ENCODE data around the gene TYMS. TPM values are rescaled to one million over a fixed set of nuclear protein-coding genes. Genes with fewer than 3 reads are reported as not detected.

Gene TYMS
- total RNA-seq, 2 donors from 2014 or later: 32.8 to 131 TPM

DNA sequence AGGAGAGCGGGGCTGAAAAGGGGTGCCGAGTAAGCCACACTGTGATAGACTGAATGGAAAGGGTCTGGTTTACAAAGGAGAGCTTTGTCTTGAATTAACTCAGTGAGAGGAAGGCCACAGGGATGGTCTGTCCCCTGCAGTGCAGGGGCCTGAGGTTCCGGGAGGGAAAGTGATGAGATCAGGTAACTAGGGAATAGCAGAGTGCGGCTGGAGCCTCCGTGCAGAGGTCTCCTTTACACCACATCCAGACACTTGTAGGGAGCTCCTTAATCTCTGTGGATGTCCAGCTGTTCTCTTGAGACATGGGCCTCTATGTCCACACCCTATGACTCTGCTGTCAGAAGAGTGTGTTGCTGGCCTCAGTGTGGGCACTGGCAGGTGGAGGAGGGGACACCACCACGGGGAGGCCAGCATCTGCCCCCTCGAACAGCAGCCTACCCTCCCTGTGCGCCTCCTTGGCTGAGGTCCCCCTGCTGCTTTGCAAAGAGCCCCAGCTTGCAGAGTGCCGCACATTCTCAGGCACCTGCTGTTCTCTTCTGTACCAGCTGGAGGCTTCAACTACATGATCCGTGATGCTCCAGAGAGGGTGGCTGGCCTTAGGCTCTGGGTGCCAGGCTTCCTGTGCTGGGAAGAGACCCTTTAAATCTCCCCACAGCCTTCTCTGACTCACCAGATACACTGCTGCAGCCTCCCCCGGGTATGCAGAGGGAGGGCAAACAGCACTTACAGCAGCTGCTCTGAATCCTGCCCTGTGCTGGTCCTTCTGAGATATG, 29.1 kb downstream of the TYMS start:
- no peak overlapping the region for H3K27ac ChIP-seq
- no peaks in the 10 kb centered on the region for H3K36me3 ChIP-seq
- H3K4me1 ChIP-seq: no peaks in the 10 kb centered on the region
- no peak for DNase-seq
- H3K9me3 ChIP-seq: no peaks in the 10 kb centered on the region
- no peak overlapping the region for H3K4me3 ChIP-seq
- H3K9ac ChIP-seq (ENCODE audit: low read depth in 2 of 2, low read length in 2 of 2): no peak overlapping the region
- intact Hi-C loops (cut with DNase I): no loop called here
- TF ChIP-seq, protein P1, sequence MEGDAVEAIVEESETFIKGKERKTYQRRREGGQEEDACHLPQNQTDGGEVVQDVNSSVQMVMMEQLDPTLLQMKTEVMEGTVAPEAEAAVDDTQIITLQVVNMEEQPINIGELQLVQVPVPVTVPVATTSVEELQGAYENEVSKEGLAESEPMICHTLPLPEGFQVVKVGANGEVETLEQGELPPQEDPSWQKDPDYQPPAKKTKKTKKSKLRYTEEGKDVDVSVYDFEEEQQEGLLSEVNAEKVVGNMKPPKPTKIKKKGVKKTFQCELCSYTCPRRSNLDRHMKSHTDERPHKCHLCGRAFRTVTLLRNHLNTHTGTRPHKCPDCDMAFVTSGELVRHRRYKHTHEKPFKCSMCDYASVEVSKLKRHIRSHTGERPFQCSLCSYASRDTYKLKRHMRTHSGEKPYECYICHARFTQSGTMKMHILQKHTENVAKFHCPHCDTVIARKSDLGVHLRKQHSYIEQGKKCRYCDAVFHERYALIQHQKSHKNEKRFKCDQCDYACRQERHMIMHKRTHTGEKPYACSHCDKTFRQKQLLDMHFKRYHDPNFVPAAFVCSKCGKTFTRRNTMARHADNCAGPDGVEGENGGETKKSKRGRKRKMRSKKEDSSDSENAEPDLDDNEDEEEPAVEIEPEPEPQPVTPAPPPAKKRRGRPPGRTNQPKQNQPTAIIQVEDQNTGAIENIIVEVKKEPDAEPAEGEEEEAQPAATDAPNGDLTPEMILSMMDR (IDR thresholded peaks at IDR 0.05): no peak
- no peaks in the 10 kb centered on the region for H3K27me3 ChIP-seq

- TF ChIP-seq, protein P1 (IDR thresholded peaks at IDR 0.05): no peak
- DNase-seq: no peak
- H3K4me1 ChIP-seq: no peaks in the 10 kb centered on the region
- H3K27me3 ChIP-seq: no peaks in the 10 kb centered on the region
- no peaks in the 10 kb centered on the region for H3K9me3 ChIP-seq
- intact Hi-C loops (cut with DNase I): no loop called here
- H3K9ac ChIP-seq (ENCODE audit: low read depth in 2 of 2, low read length in 2 of 2): no peak overlapping the region
- no peak overlapping the region for H3K4me3 ChIP-seq
- no peaks in the 10 kb centered on the region for H3K36me3 ChIP-seq
- no peak overlapping the region for H3K27ac ChIP-seq
Observed at GRCh38 chr18:688323-688722, 30.9 kb downstream of the TYMS start.

- intact Hi-C loops (cut with DNase I): no loop called here
- H3K27me3 ChIP-seq: no peaks in the 10 kb centered on the region
- H3K36me3 ChIP-seq: no peaks in the 10 kb centered on the region
- TF ChIP-seq, protein P1 (IDR thresholded peaks at IDR 0.05): no peak
- H3K4me1 ChIP-seq: no peaks in the 10 kb centered on the region
- H3K4me3 ChIP-seq: no peak overlapping the region
- no peak overlapping the region for H3K27ac ChIP-seq
- no peak overlapping the region for H3K9ac ChIP-seq (ENCODE audit: low read depth in 2 of 2, low read length in 2 of 2)
- DNase-seq: no peak
- H3K9me3 ChIP-seq: no peaks in the 10 kb centered on the region
Observed at GRCh38 chr18:692824-693223, 35.4 kb downstream of the TYMS start.

DNA sequence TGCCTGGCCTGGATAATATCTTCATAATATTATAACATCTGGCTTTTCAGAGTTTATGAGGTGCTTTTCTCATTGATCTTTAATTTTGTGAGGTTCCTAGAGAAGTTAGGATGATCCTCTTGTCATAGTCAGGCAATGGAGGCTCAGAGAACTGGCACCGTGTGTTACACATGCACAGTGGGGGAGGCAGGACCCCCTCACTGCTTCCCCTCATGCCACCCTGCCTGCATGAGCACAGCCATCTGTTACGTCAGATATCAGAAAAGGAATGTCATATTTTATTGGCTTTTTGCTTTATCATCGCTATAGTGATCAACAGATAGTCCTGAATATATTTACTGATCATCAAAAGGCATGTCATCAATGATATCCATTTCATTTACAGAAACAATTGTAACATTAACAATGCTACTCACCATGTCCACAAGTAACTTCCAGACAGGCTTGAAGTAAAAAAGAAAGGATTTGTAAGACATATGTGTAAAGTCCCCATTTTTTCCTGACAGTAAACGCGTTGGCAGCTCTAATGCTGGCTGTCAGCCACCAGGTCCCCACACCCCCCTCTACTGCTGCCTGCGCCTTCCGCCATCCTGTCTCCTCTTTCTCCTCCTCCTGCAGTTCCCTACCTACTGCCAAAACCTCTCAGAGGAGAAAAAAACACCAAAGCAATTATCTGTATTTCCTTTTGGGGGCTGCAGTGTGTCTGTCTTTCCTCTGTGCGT, 36.2 kb downstream of the TYMS start:
- no peaks in the 10 kb centered on the region for H3K4me1 ChIP-seq
- H3K9me3 ChIP-seq: no peaks in the 10 kb centered on the region
- intact Hi-C loops (cut with DNase I): no loop called here
- H3K27me3 ChIP-seq: no peaks in the 10 kb centered on the region
- H3K27ac ChIP-seq: no peak overlapping the region
- TF ChIP-seq, protein P1 (IDR thresholded peaks at IDR 0.05): no peak
- no peak overlapping the region for H3K9ac ChIP-seq (ENCODE audit: low read depth in 2 of 2, low read length in 2 of 2)
- no peaks in the 10 kb centered on the region for H3K36me3 ChIP-seq
- no peak for DNase-seq
- no peak overlapping the region for H3K4me3 ChIP-seq

DNA sequence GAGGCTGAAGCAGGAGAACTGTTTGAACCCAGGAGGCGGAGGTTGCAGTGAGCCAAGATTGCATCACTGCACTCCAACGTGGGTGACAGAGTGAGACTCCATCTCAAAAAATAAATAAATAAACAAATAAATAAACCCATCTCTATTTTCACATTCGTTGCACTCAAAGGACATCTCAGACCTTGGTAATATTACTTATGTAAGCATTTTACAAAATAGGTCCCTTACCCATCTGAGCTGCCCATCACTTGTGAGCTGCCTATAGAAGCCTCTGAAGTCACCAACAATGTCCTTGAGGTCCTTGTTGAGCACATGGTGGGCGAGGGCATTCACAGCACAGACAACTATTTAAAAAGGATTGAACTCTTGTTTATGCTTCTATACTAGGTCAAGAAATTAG, 39.6 kb downstream of the TYMS start:
- Histone ChIP-seq H3K9me3 (no peaks in the 10 kb centered on the region), H3K27me3 (no peaks in the 10 kb centered on the region), H3K4me1 (no peaks in the 10 kb centered on the region), H3K4me3 (no peak overlapping the region), H3K9ac (ENCODE audit: low read depth in 2 of 2, low read length in 2 of 2) (no peak overlapping the region), H3K36me3 (no peaks in the 10 kb centered on the region), H3K27ac (no peak overlapping the region)
- TF ChIP-seq, protein P1 (IDR thresholded peaks at IDR 0.05): no peak
- intact Hi-C loops (cut with DNase I): no loop called here
- DNase-seq: no peak
